ENCODE results near the gene LMTK3. TPM values are rescaled to one million over a fixed set of nuclear protein-coding genes. Genes with fewer than 3 reads are reported as not detected.

The LMTK3 gene
- total and polyA plus RNA-seq, 12 donors = 0.06 to 15.1 (median 2.2) TPM

DNA sequence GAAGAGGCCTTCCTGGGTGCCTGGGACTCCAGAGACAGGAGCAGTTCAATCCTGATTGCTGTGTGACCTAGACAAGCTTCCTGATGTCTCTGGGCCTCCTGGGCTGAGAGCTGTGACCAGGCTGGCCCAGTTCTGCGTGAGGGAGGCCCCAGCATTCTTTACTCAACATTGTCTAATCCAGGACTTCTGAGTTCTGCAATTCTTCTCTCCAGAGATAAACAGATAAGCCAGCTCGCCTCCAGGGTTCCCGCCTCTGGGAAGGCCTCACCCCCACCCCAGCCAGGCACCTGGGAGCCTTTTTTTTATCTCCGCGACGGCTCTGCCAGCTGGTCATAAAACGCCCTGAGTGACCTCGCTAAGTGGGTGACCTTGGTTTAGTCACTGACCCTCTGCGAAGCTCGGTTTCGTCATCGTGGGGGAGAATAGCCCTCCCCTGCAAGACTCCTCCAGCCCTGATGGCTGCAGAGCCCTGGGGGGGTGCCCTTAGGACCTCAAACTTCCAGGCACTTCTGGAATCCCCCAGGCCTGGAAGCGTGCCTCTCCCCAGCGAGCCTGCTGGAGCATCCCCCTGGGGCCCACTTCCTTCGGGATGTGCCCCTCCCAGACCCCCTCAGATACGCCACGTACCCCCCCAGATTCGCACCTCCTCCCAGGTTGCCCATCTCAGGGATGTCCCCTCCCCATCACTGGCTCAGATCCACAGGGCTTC, 42.2 kb upstream of the LMTK3 start:
- Histone ChIP-seq H3K4me1 (replicated peaks in 1 of 2) (peaks cover 11 to 15% of the 10 kb centered on the region in 2 donors), H3K4me3 (no peak overlapping the region), H3K27ac (peak overlapping the region in 2 of 5 donors; percentile 59 to 69), H3K9me3 (replicated peaks in 1 of 3) (no peaks in the 10 kb centered on the region), H3K36me3 (replicated peaks in 1 of 2) (no peaks in the 10 kb centered on the region), H3K27me3 (no peaks in the 10 kb centered on the region)
- intact Hi-C loops (cut with DNase I) = no loop called here
- WGBS, 4 donors = 14 to 37% (median 27%) methylated on average over 12 to 18 of the region's 18 CpGs
- DNase-seq = peak; percentile 83 to 95 (median 91)
- no peak for TF ChIP-seq POLR2A (IDR thresholded peaks at IDR 0.05)
- TF ChIP-seq, protein P1, sequence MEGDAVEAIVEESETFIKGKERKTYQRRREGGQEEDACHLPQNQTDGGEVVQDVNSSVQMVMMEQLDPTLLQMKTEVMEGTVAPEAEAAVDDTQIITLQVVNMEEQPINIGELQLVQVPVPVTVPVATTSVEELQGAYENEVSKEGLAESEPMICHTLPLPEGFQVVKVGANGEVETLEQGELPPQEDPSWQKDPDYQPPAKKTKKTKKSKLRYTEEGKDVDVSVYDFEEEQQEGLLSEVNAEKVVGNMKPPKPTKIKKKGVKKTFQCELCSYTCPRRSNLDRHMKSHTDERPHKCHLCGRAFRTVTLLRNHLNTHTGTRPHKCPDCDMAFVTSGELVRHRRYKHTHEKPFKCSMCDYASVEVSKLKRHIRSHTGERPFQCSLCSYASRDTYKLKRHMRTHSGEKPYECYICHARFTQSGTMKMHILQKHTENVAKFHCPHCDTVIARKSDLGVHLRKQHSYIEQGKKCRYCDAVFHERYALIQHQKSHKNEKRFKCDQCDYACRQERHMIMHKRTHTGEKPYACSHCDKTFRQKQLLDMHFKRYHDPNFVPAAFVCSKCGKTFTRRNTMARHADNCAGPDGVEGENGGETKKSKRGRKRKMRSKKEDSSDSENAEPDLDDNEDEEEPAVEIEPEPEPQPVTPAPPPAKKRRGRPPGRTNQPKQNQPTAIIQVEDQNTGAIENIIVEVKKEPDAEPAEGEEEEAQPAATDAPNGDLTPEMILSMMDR (IDR thresholded peaks at IDR 0.05) = no peak

DNA sequence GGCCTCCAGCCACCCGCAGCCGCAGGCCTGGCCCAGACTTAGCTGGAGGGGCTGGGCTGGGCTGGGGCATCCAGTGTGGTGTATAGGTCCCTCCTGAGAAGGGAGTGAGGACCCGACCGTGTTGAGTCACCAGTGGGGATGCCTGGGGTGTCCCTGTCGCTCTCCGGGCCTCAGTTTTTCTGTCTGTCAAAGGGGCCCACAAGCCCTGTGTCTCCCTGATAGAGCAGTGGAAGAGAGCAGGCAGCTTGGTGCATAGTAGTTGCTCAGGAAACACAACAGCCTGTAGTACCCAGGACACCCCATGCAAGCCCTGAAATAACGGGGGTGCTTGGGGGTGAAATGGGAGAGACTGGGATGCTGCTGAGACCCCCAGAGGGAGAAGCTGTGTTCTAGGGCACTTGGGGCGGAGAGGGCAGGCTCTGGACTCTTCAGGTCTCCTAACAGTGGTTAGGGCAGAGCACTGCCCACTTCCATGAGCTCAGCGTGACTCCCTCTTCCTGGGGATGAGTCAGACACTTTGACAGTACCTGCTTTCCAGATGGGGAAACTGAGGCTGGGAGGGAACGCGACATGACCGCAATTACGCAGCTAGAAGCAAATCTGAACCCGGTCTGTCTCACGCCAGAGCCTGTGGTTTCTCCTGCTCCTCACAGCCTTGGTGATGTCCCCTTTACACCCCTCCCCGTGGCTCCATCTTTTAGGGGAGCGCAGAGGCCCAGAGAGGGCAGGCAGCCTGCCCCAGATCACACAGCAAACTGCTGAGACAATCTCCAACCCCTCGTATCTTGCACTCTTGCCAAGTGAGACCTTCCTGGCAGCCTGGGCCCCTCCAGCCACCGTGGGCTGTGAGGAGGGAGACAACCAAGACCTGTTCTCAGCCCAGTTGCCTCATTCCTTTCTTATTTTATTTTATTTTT, 41.0 kb upstream of the LMTK3 start:
- H3K4me1 ChIP-seq (replicated peaks in 1 of 2) = peaks cover 11 to 15% of the 10 kb centered on the region in 2 donors
- intact Hi-C loops (cut with DNase I) = no loop called here
- H3K9me3 ChIP-seq (replicated peaks in 1 of 3) = no peaks in the 10 kb centered on the region
- H3K27ac ChIP-seq = no peak overlapping the region
- TF ChIP-seq, protein P1 (IDR thresholded peaks at IDR 0.05) = no peak
- TF ChIP-seq POLR2A (IDR thresholded peaks at IDR 0.05) = no peak
- H3K36me3 ChIP-seq (replicated peaks in 1 of 2) = no peaks in the 10 kb centered on the region
- no peak overlapping the region for H3K4me3 ChIP-seq
- H3K27me3 ChIP-seq = no peaks in the 10 kb centered on the region
- DNase-seq = no peak
- 75 to 89% (median 79%) methylated on average over 8 to 19 of the region's 19 CpGs for WGBS, 4 donors

DNA sequence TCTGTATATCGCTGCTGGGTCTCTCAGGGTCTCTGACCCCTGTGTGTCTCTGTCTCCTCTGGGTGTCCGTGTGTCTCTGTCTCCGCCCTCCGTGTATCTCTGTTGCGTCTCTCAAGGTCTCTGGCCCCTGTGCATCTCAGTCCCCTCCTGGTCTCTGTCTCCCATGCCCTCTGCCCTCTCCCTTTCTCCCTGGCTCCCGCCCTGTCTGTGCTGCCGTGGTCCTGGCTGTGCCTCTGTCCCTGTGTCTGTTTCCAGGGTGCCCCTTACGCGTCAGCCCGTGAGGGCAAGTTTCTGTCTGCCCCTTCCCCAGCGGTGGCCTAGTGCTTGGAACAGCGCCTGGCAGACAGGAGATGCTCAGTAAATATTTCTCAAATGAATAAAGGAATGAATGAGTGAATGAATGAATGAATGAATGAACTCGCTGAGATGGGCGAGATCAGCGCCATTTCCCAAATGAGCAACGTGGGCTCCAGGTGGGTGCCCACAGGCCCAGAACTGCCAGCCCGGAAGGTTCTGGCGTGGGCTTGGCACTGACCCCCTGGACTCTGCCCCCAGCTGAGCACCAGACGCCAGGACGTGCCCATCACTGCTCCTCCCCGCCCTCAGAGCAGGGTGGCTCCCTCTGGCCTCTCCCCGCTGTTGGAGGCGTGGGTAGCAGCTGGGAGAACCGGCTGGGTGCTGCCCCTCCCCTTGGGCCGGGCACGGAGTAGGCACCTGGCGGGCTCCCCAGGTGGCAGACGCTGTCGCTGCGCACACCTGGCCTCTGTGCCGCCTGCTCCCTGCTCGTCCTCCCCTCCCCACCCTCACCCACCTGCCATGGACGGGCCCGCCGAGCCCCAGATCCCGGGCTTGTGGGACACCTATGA, 40.0 kb upstream of the LMTK3 start, which contains the start of gene SULT2B1:
Gene SULT2B1 (plus strand): TSS at position 736 of the 866 bp plus-strand sequence. CDS start 81 bp downstream, at position 817.
- Histone ChIP-seq H3K27ac (no peak within 1 kb of the TSS), H3K27me3 (no peaks in the 10 kb centered on the region), H3K36me3 (replicated peaks in 1 of 2) (no peaks in the 10 kb centered on the region), H3K4me3 (no peak within 1 kb of the TSS), H3K4me1 (replicated peaks in 1 of 2) (peaks cover 11 to 15% of the 10 kb centered on the region in 2 donors), H3K9me3 (replicated peaks in 1 of 3) (no peaks in the 10 kb centered on the region)
- 67 to 74% (median 71%) methylated on average over 24 to 36 of the region's 36 CpGs for WGBS, 4 donors
- intact Hi-C loops (cut with DNase I) = no loop called here
- no peak for DNase-seq
- TF ChIP-seq, protein P1 (IDR thresholded peaks at IDR 0.05) = no peak
- TF ChIP-seq POLR2A (IDR thresholded peaks at IDR 0.05) = no peak
